Ascending aorta (tissue), 2 donors: ENCODE results near the gene USP3. TPM values are rescaled to one million over a fixed set of nuclear protein-coding genes. Genes with fewer than 3 reads are reported as not detected.
A peak's percentile ranks its signal among the peaks of the same experiment; 100 is the strongest.

Experiments
- DNase-seq, 2 donors: peaks; one replicate each; pipeline ENCODE4 v3.0.0-alpha.2; 2019; ENCODE audit warnings: low spot score in 2 of 2
- H3K27ac ChIP-seq, 2 donors: fragments of 200-600 bp; sonication (generic); one replicate each; pipeline ENCODE4 v1.5.1; 2016 to 2017; ENCODE audit warnings: mild to moderate bottlenecking in 1 of 2
- H3K27me3 ChIP-seq: fragments of 200-600 bp; sonication (generic); one replicate; pipeline ENCODE4 v1.5.1; 2017
- H3K36me3 ChIP-seq, 2 donors: fragments of 200-600 bp; sonication (generic); one replicate each; pipeline ENCODE4 v1.5.1; 2016
- H3K4me1 ChIP-seq, 2 donors: fragments of 200-600 bp; sonication (generic); one replicate each; pipeline ENCODE4 v1.5.1; 2016 to 2017; ENCODE audit warnings: mild to moderate bottlenecking in 1 of 2
- H3K4me3 ChIP-seq, 2 donors: fragments of 200-600 bp; sonication (generic); one replicate each; pipeline ENCODE4 v1.5.1; 2016 to 2017; ENCODE audit warnings: mild to moderate bottlenecking in 1 of 2
- H3K9me3 ChIP-seq, 2 donors: fragments of 200-600 bp; sonication (generic); one replicate each; pipeline ENCODE4 v1.5.1; 2016
- intact Hi-C: fragments of 100-400 bp; cut with DNase I; formaldehyde crosslinking; loops from one replicate; pipeline ENCODE4 v1.15.1; 2023
- total RNA-seq: library from RNA; depleted of rRNA; stranded (reverse); fragments of >200 nt; gene quantifications from one replicate; pipeline ENCODE4 v1.1.0, GENCODE V29; 2016
- TF ChIP-seq, protein P1 (sequence below), 3 experiments: fragments of 200-600 bp in 2 of 3; fragments of 450-650 bp in 1 of 3; sonication (generic) in 2 of 3; IDR thresholded peaks; one replicate each; pipeline ENCODE4 v1.5.1; 2016 to 2019; ENCODE audit warnings: antibody characterized with exemption in 3 of 3, mild to moderate bottlenecking in 1 of 3, moderate library complexity in 1 of 3

The USP3 gene
- total RNA-seq, 1 donor from 2014 or later: 61.9 TPM

DNA sequence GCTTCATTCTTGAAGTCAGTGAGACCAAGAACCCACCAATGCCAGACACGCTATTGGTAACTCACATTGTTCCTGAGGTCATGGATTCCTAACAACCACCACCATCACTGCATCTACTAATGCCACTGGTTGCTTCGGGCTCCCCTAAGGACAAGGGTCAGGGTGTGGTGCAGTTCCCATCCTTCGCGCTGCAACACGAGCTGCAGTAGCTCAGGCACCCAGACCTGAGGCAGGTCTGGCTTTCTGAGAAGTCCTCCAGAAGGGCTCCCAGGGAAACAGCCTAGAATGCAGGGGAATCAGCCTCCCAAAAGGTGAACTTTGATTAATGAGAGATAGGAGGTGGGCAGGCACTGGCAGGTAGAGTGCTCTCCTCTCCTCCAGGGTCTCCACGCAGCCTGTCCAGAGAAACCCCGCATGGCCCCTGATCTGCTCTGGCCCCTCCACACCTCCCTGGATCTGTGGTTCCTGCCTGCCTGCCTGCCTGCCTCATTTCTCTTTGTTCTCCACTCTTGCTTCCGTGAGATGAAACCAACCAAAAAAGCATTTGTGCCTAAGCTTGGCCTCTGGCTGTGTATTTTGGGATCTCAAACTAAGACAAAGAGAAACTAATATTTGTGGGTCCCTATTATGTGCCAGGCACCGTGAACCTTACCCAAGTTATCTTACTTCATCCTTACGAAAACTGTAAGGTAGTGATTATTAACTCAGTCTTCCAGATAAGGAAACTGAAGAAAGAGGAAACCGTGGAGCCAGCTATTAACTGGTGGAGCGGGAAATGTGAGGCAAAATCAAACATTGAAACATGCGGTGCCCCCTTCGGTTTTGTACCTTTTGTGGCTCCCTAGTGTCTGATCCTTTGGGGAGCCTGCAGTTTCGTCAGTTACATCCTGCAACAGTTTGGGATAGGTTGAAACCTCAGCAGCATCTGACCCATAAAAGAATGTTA is 43.9 kb upstream of the USP3 start:
- H3K36me3 ChIP-seq: no peaks in the 10 kb centered on the region
- TF ChIP-seq, protein P1, sequence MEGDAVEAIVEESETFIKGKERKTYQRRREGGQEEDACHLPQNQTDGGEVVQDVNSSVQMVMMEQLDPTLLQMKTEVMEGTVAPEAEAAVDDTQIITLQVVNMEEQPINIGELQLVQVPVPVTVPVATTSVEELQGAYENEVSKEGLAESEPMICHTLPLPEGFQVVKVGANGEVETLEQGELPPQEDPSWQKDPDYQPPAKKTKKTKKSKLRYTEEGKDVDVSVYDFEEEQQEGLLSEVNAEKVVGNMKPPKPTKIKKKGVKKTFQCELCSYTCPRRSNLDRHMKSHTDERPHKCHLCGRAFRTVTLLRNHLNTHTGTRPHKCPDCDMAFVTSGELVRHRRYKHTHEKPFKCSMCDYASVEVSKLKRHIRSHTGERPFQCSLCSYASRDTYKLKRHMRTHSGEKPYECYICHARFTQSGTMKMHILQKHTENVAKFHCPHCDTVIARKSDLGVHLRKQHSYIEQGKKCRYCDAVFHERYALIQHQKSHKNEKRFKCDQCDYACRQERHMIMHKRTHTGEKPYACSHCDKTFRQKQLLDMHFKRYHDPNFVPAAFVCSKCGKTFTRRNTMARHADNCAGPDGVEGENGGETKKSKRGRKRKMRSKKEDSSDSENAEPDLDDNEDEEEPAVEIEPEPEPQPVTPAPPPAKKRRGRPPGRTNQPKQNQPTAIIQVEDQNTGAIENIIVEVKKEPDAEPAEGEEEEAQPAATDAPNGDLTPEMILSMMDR (IDR thresholded peaks at IDR 0.05): no peak
- H3K4me3 ChIP-seq: no peak overlapping the region
- no peaks in the 10 kb centered on the region for H3K9me3 ChIP-seq
- H3K27me3 ChIP-seq: no peaks in the 10 kb centered on the region
- H3K27ac ChIP-seq: no peak overlapping the region
- peak in 1 of 2 donors; percentile 19 for DNase-seq
- intact Hi-C loops: loop anchor here (10.0 kb wide), 1 partner anchor 604 kb away; no protein-coding TSS in a partner anchor
- H3K4me1 ChIP-seq: peaks cover 0 to 5% of the 10 kb centered on the region in 2 donors

DNA sequence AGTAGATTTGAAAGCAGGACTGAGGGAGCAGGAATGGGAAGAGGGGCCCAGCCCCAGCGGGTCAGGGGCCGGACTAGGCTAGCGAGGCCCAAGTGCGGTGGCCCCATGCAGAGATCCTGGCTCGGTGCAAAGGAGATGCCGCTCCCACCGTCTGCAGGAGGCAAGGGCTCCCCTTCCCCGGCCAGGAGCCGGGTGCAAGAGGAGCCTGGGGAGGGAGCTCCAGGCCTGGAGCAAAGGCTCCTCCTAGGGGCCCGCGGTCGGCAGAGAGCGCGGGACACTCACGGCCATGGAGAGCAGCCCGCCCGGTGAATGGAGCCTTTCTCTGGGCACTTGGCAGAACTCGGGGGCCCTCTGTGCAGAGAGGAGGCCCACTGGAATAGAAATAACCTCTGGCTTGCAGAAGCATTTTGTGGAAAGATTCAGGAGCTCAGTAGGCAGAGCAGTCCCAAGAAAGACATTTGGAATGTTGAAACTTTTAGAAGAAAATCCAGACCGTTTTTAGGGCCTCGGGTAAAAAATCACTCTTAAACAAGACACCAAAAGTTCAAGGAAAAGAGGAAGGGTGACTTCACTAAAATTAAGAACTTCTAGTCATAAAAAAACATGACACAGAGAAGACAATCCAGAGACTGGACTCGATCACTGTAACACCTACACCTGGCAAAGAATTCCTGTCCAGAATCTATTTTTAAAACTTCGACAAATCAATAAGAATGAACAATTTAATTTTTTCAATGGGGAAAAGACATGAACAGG is 43.0 kb upstream of the USP3 start:
- Histone ChIP-seq H3K36me3 (no peaks in the 10 kb centered on the region), H3K4me1 (peaks cover 0 to 5% of the 10 kb centered on the region in 2 donors), H3K27me3 (no peaks in the 10 kb centered on the region), H3K27ac (no peak overlapping the region), H3K4me3 (no peak overlapping the region), H3K9me3 (no peaks in the 10 kb centered on the region)
- intact Hi-C loops: loop anchor here (10.0 kb wide), 1 partner anchor 603 kb away; no protein-coding TSS in a partner anchor
- DNase-seq: peak in 1 of 2 donors; percentile 27
- TF ChIP-seq, protein P1 (IDR thresholded peaks at IDR 0.05): no peak

DNA sequence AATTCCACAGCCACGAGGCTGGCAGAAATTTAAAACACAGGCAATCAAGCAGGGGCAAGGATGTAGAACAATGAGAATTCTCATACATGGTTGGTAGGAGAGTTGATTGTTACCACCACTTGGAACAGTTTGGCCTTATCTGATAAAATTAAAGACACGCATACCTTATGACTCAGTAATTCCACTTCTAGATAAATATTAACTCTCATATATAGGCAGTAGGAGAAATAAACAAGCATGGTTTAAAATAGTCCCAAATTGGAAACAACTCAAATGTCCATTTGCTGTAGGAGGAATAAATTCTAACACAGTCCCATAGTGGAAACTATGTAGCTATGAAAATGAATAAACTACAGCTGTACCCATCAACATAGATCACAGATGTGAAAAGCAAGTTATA is 42.3 kb upstream of the USP3 start:
- intact Hi-C loops: loop anchor here (10.0 kb wide), 1 partner anchor 603 kb away; no protein-coding TSS in a partner anchor
- Histone ChIP-seq H3K4me1 (peaks cover 0 to 5% of the 10 kb centered on the region in 2 donors), H3K4me3 (no peak overlapping the region), H3K36me3 (no peaks in the 10 kb centered on the region), H3K27me3 (no peaks in the 10 kb centered on the region), H3K27ac (no peak overlapping the region), H3K9me3 (no peaks in the 10 kb centered on the region)
- TF ChIP-seq, protein P1 (IDR thresholded peaks at IDR 0.05): no peak
- DNase-seq: no peak

DNA sequence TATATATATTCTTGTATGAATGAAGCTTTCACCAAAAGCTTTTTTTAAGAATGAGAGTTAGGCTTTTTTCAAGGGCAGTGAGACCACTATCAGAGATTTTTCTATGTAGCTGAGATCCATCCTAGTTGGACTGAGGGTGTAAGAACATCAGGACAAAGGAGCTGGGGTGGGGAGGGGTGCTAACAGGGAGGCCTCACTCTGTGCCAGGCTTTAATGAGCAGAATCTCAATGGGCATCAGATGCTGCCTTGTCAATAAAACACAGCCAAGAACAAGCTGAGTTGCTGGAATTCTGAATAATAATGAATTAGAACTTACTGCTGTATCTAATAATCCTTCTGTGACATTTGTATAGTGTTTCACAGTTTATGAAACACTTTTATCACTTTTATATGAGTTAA is 41.4 kb upstream of the USP3 start:
- intact Hi-C loops: loop anchor here (10.0 kb wide), 1 partner anchor 602 kb away; no protein-coding TSS in a partner anchor
- no peaks in the 10 kb centered on the region for H3K36me3 ChIP-seq
- H3K27me3 ChIP-seq: no peaks in the 10 kb centered on the region
- H3K4me1 ChIP-seq: peaks cover 0 to 5% of the 10 kb centered on the region in 2 donors
- DNase-seq: no peak
- H3K9me3 ChIP-seq: no peaks in the 10 kb centered on the region
- no peak overlapping the region for H3K4me3 ChIP-seq
- TF ChIP-seq, protein P1 (IDR thresholded peaks at IDR 0.05): no peak
- no peak overlapping the region for H3K27ac ChIP-seq

DNA sequence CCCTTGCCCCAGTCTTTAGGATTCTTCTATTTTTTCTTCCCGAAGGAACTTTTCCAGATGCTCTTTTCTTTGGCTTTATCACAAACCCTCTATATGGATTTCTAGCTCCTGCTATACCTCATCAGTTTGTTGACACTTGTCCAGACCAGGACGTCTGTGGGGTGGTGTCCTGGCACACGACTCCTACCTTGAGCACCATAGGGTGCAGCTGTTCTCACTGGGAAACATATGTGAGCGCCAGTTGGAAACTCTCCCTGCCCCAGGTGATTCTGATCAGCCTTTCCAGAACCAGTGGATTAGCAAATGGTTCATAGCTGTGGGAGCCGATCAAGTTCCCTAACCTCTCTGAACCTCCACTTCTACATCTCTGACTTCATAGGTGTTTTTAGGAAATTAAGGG is 40.6 kb upstream of the USP3 start:
- Histone ChIP-seq H3K4me1 (peaks cover 0 to 5% of the 10 kb centered on the region in 2 donors), H3K27me3 (no peaks in the 10 kb centered on the region), H3K36me3 (no peaks in the 10 kb centered on the region), H3K4me3 (no peak overlapping the region), H3K9me3 (no peaks in the 10 kb centered on the region), H3K27ac (no peak overlapping the region)
- peak in 1 of 2 donors; percentile 18 for DNase-seq
- TF ChIP-seq, protein P1 (IDR thresholded peaks at IDR 0.05): no peak
- intact Hi-C loops: loop anchor here (10.0 kb wide), 1 partner anchor 601 kb away; no protein-coding TSS in a partner anchor
